Measurements from ENCODE around the gene NELL2. TPM values are rescaled to one million over a fixed set of nuclear protein-coding genes. Genes with fewer than 3 reads are reported as not detected.

NELL2 gene
- total RNA-seq, 1 experiment from 2014 or later, result 0.80 TPM

- Histone ChIP-seq H3K4me2 (ENCODE audit: low read length) (no peak overlapping the region), H3K79me2 (ENCODE audit: low read length) (no peaks in the 10 kb centered on the region), H3K9me3 (ENCODE audit: low read length) (no peaks in the 10 kb centered on the region), H3K4me3 (ENCODE audit: low read length) (no peak overlapping the region), H3K27ac (ENCODE audit: low read length) (no peak overlapping the region), H2AFZ (ENCODE audit: low read length) (no peak overlapping the region), H3K4me1 (ENCODE audit: insufficient read depth, low read length) (no peaks in the 10 kb centered on the region), H3K9ac (ENCODE audit: low read length) (no peak overlapping the region), H3K9me2 (replicated peaks; ENCODE audit: low read length) (no peaks in the 10 kb centered on the region), H3F3A (ENCODE audit: low read length, unreplicated experiment) (no peaks in the 10 kb centered on the region), H3K27me3 (ENCODE audit: low read length) (no peaks in the 10 kb centered on the region), H4K20me1 (ENCODE audit: low read length) (no peaks in the 10 kb centered on the region), H3K36me3 (ENCODE audit: low read depth, low read length) (no peaks in the 10 kb centered on the region)
- no peak for ATAC-seq
- TF ChIP-seq CTCF (conservative IDR thresholded peaks at IDR 0.05; ENCODE audit: low read depth, low read length) (no peak), EZH2phosphoT487 (IDR thresholded peaks at IDR 0.05; ENCODE audit: borderline replicate concordance, low read length) (no peak), EZH2 (IDR thresholded peaks at IDR 0.05; ENCODE audit: low read length, unreplicated experiment) (no peak)
- ChIA-PET CTCF (no interaction called here), POLR2A (ENCODE audit: unreplicated experiment) (no interaction called here)
- DNase-seq, result no peak
- BruUV-seq (replicated peaks), result no TSS peak
- intact Hi-C loops (cut with micrococcal nuclease), result no loop called here
Measured at GRCh38 chr12:44476683-44477082, 399.4 kb downstream of the NELL2 start.

- CTCF ChIA-PET, result no interaction called here
- H3K36me3 ChIP-seq (ENCODE audit: low read depth, low read length), result no peaks in the 10 kb centered on the region
- H3F3A ChIP-seq (ENCODE audit: low read length, unreplicated experiment), result no peaks in the 10 kb centered on the region
- TF ChIP-seq EZH2phosphoT487 (IDR thresholded peaks at IDR 0.05; ENCODE audit: borderline replicate concordance, low read length) (no peak), CTCF (conservative IDR thresholded peaks at IDR 0.05; ENCODE audit: low read depth, low read length) (peak; percentile 46), EZH2 (IDR thresholded peaks at IDR 0.05; ENCODE audit: low read length, unreplicated experiment) (no peak)
- H3K4me3 ChIP-seq (ENCODE audit: low read length), result no peak overlapping the region
- H3K27ac ChIP-seq (ENCODE audit: low read length), result no peak overlapping the region
- H3K4me2 ChIP-seq (ENCODE audit: low read length), result no peak overlapping the region
- intact Hi-C loops (cut with micrococcal nuclease), result no loop called here
- DNase-seq, result peak; percentile 15
- no peak overlapping the region for H3K9ac ChIP-seq (ENCODE audit: low read length)
- peak; percentile 54; the same call in 1 of the 2 replicates for ATAC-seq
- H4K20me1 ChIP-seq (ENCODE audit: low read length), result no peaks in the 10 kb centered on the region
- POLR2A ChIA-PET (ENCODE audit: unreplicated experiment), result no interaction called here
- H3K27me3 ChIP-seq (ENCODE audit: low read length), result peaks cover 12% of the 10 kb centered on the region; the same call in 1 of the 2 replicates
- no TSS peak for BruUV-seq (replicated peaks)
- H3K9me3 ChIP-seq (ENCODE audit: low read length), result no peaks in the 10 kb centered on the region
- no peaks in the 10 kb centered on the region for H3K4me1 ChIP-seq (ENCODE audit: insufficient read depth, low read length)
- H2AFZ ChIP-seq (ENCODE audit: low read length), result no peak overlapping the region
- H3K9me2 ChIP-seq (replicated peaks; ENCODE audit: low read length), result no peaks in the 10 kb centered on the region
- H3K79me2 ChIP-seq (ENCODE audit: low read length), result no peaks in the 10 kb centered on the region
Measured at GRCh38 chr12:44465139-44465538, 411.0 kb downstream of the NELL2 start.

GRCh38 chr12:44464180-44464579, 411.9 kb downstream of the NELL2 start:
- H3K79me2 ChIP-seq (ENCODE audit: low read length), result no peaks in the 10 kb centered on the region
- peaks cover 21% of the 10 kb centered on the region; the same call in 1 of the 2 replicates for H3K27me3 ChIP-seq (ENCODE audit: low read length)
- no peaks in the 10 kb centered on the region for H3K36me3 ChIP-seq (ENCODE audit: low read depth, low read length)
- H3K27ac ChIP-seq (ENCODE audit: low read length), result no peak overlapping the region
- H3K4me2 ChIP-seq (ENCODE audit: low read length), result no peak overlapping the region
- ChIA-PET CTCF (interaction anchor here (0.6 kb wide), 1 partner anchor 213 kb away, joined by 4 read pairs; no protein-coding TSS in a partner anchor), POLR2A (ENCODE audit: unreplicated experiment) (no interaction called here)
- intact Hi-C loops (cut with micrococcal nuclease), result no loop called here
- H2AFZ ChIP-seq (ENCODE audit: low read length), result no peak overlapping the region
- no peak overlapping the region for H3K4me3 ChIP-seq (ENCODE audit: low read length)
- H4K20me1 ChIP-seq (ENCODE audit: low read length), result no peaks in the 10 kb centered on the region
- BruUV-seq (replicated peaks), result no TSS peak
- ATAC-seq (no peak), DNase-seq (no peak)
- H3K9me3 ChIP-seq (ENCODE audit: low read length), result no peaks in the 10 kb centered on the region
- TF ChIP-seq CTCF (conservative IDR thresholded peaks at IDR 0.05; ENCODE audit: low read depth, low read length) (no peak), EZH2 (IDR thresholded peaks at IDR 0.05; ENCODE audit: low read length, unreplicated experiment) (no peak), EZH2phosphoT487 (IDR thresholded peaks at IDR 0.05; ENCODE audit: borderline replicate concordance, low read length) (no peak)
- no peaks in the 10 kb centered on the region for H3K9me2 ChIP-seq (replicated peaks; ENCODE audit: low read length)
- H3F3A ChIP-seq (ENCODE audit: low read length, unreplicated experiment), result no peaks in the 10 kb centered on the region
- H3K9ac ChIP-seq (ENCODE audit: low read length), result no peak overlapping the region
- no peaks in the 10 kb centered on the region for H3K4me1 ChIP-seq (ENCODE audit: insufficient read depth, low read length)
